Measurements from ENCODE around the gene ARHGAP15.
A peak's percentile ranks its signal among the peaks of the same experiment; 100 is the strongest.

ARHGAP15 gene

DNA sequence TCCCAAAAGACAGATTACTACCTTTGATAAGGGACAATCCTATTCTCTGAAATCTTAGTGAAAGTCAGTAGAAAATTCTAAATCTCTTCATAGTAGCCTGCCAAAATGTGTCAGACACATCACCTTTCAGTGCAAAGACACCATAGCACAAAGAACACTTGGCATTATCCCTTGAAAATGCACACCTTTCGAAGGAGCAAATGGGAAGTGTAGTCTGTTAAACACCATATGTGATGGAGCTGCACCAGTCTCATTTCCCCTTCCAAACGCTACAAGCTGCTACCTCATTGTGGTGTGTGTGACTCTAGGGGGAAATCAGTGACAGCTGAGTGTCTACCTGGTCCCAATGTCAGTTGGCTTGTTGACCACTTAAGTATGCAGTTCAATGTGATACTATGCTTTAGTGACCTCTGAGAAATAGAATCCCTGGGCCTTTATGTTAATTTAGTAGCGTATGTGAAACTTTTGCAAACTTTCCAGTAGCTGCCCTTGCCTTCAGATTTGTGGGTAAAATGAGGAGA lies 551.7 kb downstream of the ARHGAP15 start:
- FAIRE-seq: no peak
- DNase-seq (ENCODE audit: insufficient read length, low spot score): no peak
- TF ChIP-seq, protein P1, sequence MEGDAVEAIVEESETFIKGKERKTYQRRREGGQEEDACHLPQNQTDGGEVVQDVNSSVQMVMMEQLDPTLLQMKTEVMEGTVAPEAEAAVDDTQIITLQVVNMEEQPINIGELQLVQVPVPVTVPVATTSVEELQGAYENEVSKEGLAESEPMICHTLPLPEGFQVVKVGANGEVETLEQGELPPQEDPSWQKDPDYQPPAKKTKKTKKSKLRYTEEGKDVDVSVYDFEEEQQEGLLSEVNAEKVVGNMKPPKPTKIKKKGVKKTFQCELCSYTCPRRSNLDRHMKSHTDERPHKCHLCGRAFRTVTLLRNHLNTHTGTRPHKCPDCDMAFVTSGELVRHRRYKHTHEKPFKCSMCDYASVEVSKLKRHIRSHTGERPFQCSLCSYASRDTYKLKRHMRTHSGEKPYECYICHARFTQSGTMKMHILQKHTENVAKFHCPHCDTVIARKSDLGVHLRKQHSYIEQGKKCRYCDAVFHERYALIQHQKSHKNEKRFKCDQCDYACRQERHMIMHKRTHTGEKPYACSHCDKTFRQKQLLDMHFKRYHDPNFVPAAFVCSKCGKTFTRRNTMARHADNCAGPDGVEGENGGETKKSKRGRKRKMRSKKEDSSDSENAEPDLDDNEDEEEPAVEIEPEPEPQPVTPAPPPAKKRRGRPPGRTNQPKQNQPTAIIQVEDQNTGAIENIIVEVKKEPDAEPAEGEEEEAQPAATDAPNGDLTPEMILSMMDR (IDR thresholded peaks at IDR 0.05; ENCODE audit: insufficient read depth, missing control alignments): no peak

DNA sequence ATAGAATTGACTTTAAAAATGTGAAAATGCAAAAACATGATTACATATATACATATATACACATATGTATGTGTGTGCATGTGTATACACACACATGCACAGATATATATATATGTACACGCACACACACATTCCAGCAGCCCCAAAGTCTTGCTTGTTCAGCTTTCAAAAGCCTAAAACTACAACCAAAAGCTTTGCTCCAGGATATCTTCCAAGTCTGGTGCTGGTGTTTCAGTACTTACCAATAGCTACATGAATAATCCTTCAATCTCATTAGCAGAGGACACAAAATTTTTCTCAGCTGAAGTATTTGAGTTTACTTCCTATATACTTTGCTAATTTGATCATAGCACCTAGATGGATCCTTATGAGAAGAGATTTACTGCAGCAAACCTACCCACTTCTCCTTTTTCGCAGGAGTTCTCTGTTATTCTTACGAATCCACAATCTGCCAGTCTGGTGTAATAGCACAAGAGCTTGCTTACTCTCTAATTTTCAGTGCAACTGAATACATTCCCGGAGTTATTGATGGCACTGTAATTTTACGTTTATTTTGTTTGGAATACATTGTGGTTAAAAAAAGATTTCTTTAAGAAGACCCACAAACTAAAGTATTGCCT lies 553.3 kb downstream of the ARHGAP15 start:
- no peak for FAIRE-seq
- no peak for DNase-seq (ENCODE audit: insufficient read length, low spot score)
- TF ChIP-seq, protein P1 (IDR thresholded peaks at IDR 0.05; ENCODE audit: insufficient read depth, missing control alignments): no peak

DNA sequence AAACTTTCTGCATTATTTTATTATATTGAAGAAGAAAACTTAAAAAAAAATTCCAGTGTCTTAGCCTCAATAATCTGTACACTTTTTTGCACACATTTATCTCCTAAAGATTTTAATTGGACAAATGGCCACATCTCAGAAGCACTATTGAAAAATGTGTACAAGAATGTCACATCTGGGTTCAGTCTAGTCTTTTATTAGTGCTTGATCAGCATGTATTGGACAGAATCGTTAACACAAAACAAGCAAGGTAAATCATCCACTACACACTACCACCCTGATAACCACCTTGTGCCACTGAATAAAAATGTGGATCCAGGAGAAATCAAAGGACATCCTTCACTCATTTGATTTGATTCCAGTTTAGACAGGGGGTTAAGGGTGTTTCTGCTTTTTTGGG lies 554.8 kb downstream of the ARHGAP15 start:
- FAIRE-seq: peak; percentile 11
- TF ChIP-seq, protein P1 (IDR thresholded peaks at IDR 0.05; ENCODE audit: insufficient read depth, missing control alignments): no peak
- no peak for DNase-seq (ENCODE audit: insufficient read length, low spot score)

DNA sequence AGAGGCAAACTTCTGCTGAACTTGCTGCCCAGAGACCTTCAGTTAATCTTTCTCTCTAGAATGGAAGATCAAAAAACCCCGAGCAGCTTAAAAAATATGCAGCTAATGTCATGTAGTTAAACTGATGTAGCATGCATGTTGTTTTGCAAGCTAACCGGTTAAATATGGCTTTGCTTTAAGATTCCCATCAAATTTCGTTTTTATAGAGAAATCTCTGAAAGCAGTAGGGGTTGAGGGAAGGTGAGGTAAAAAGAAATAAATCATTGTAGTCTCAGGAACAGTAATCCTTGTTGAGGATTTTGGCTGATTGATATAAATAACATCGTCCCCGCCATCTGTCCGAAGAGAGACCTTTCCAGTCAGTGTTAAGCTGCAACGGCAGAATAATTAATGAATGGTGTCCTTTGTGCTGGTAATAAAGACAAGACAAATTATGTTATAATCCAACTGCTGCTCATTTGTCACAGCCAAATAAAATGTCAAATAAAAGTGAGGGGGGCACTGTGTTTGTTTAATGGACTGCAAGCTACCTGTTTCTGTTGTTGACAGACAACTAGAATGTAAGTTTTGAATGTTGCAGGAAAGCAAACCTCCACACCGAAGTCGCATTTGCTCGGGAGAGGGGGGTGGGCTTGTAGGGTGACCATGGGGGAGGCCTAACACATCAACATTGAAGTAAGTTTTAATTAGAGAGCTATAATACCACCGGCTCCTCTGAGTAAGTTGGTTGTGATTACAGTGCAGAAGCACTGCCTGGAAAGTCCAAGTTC lies 555.5 kb downstream of the ARHGAP15 start:
- DNase-seq (ENCODE audit: insufficient read length, low spot score): no peak
- FAIRE-seq: peak; percentile 89
- TF ChIP-seq, protein P1 (IDR thresholded peaks at IDR 0.05; ENCODE audit: insufficient read depth, missing control alignments): no peak

DNA sequence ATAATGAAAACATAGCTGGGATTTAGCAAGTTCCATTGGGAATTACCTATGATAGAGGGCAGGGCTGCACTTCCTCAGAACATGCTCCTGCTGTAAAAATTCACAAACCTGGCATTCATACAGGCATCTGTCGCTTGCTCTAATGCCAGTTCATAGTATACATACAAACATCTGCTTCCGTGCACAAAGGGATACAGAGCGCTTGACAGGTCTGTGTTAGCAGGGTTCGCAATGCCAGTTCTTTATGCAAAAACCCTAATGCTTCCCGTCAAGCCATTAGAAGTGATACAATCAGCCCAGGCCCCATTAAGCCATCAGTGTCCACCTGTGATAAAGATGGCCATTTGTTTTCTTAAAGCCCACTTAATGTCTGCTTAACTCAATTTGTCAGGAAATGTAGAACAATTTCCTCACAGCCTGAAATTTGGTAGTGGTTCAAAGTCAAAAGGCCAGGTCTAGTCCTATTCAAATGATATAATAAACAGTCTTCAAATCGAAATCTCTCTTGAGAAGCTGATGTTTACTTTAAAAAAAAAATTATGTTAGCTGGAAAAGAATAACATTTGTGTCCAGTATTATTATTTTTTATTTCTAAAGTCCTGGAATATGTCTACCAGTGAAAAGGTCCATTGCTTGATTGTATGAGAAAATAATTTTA lies 556.3 kb downstream of the ARHGAP15 start:
- FAIRE-seq: no peak
- no peak for DNase-seq (ENCODE audit: insufficient read length, low spot score)
- TF ChIP-seq, protein P1 (IDR thresholded peaks at IDR 0.05; ENCODE audit: insufficient read depth, missing control alignments): no peak

DNA sequence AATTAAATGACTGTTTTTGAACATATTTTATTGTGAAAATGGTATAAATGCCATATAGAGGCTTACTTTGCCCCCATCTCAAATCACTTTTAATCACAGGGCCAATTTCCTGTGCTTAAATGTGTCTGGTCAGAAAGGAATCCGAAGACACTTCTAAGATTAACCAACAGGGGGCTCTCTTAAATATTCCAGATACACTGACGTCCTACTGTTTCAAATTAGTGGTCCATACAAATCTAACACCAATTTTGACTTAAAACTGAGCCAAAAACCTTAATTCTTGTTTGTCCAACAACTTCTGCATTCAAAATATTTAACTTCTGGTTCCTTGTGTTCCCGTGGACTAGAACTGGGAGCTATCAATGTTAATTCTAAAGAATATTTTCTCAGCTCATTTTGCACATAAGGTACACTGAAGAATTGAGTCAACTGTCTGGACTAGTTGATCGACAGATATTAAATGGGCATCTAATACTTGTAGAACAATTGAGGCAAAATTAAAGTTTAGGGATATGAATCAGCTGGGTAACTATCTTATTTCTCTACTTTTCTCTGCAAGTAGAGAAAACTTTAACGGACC lies 557.5 kb downstream of the ARHGAP15 start:
- FAIRE-seq: peak; percentile 76
- TF ChIP-seq, protein P1 (IDR thresholded peaks at IDR 0.05; ENCODE audit: insufficient read depth, missing control alignments): peak; percentile 43
- DNase-seq (ENCODE audit: insufficient read length, low spot score): no peak
